Right lobe of liver (tissue), 6 donors: Measurements from ENCODE around the gene SLC26A3. TPM values are rescaled to one million over a fixed set of nuclear protein-coding genes. Genes with fewer than 3 reads are reported as not detected.

ENCODE experiments used
- ATAC-seq, 4 donors: fragments of 200-7000 bp; cut with Tn5 transposase; one replicate each; pipeline ENCODE4 v1.9.1; 2020; ENCODE audit warnings: mild to moderate bottlenecking in 4 of 4, moderate library complexity in 4 of 4
- DNase-seq, 3 donors: peaks; one replicate each; pipeline ENCODE4 v3.0.0-alpha.2; 2020
- H3K27ac ChIP-seq, 3 donors: fragments of 200-600 bp; one replicate each; pipeline ENCODE4 v1.8.0; 2022
- H3K27me3 ChIP-seq, 2 donors: fragments of 200-600 bp; one replicate each; pipeline ENCODE4 v1.8.0; 2022
- H3K36me3 ChIP-seq, 4 donors: fragments of 200-600 bp; sonication (generic) in 1 of 4; one replicate each; pipeline versions ENCODE4 v1.5.1 to v1.8.0; 2017 to 2022; ENCODE audit warnings: control low read depth in 1 of 4
- H3K4me1 ChIP-seq, 4 donors: fragments of 200-600 bp; sonication (generic) in 1 of 4; one replicate each; pipeline versions ENCODE4 v1.5.1 to v1.8.0; 2017 to 2022; ENCODE audit warnings: control low read depth in 1 of 4
- H3K4me3 ChIP-seq, 3 donors: fragments of 200-600 bp; one replicate each; pipeline ENCODE4 v1.8.0; 2022
- H3K9me3 ChIP-seq, 4 donors: fragments of 200-600 bp; sonication (generic) in 1 of 4; one replicate each; pipeline versions ENCODE4 v1.5.1 to v1.8.0; 2017 to 2022; ENCODE audit warnings: control low read depth in 1 of 4
- POLR2A ChIP-seq: fragments of 450-650 bp; IDR thresholded peaks from one replicate; pipeline ENCODE4 v1.6.1; 2017; ENCODE audit warnings: antibody characterized with exemption, mild to moderate bottlenecking
- WGBS: methylation state at CpG from one replicate; pipeline ENCODE4 v1.1.6; 2018; ENCODE audit warnings: low coverage, low lambda C conversion rate; ENCODE audit not compliant: insufficient coverage; ENCODE audit errors: missing lambda C conversion rate; 5-methylcytosine and 5-hydroxymethylcytosine counted together
- intact Hi-C, 2 donors: fragments of 100-400 bp; cut with DNase I; formaldehyde crosslinking; loops; one replicate each; pipeline versions ENCODE4 v1.11.2 to v1.14.1; 2022
- total RNA-seq, 6 experiments: library from RNA; depleted of rRNA in 2 of 6; stranded (reverse); fragments of >200 nt in 2 of 6; fragmentation: NEBNext Ultra II Directional in 3 of 6; extraction: Animal tissue kit (Norgen Biotek cat#: 25700) in 3 of 6; gene quantifications; one replicate each; pipeline versions ENCODE4 v1.1.0 to v1.2.4, GENCODE V29; 2016 to 2023
- TF ChIP-seq, protein P1 (sequence below), 4 donors: fragments of 200-600 bp in 3 of 4; fragments of 450-650 bp in 1 of 4; IDR thresholded peaks; one replicate each; pipeline versions ENCODE4 v1.5.1 to v1.8.0; 2016 to 2022; ENCODE audit warnings: antibody characterized with exemption in 4 of 4, mild to moderate bottlenecking in 2 of 4
- donor health status: DM: no; HTN: yes; CAD: no.
- donor health status: DM: no; HTN: no; CAD: no.
- donor health status: DM: no; HTN: no; CAD: no.
- donor health status: DM: no; HTN: yes; CAD: no.
- donor health status: DM: no; HTN: yes; CAD: no.

Gene SLC26A3
- total RNA-seq, 6 experiments from 2014 or later: 0.15 to 2.8 (median 1.5) TPM; not detected in 2

GRCh38 chr7:107799647-107800264 lies 3.3 kb downstream of the SLC26A3 start:
- DNase-seq (no peak), ATAC-seq (peak; percentile 75 to 84 (median 79))
- no peaks in the 10 kb centered on the region for H3K9me3 ChIP-seq
- intact Hi-C loops: no loop called here
- 43% methylated on average over 6 of the region's 6 CpGs for WGBS
- no peaks in the 10 kb centered on the region for H3K36me3 ChIP-seq
- H3K4me1 ChIP-seq: peaks cover 0 to 11% (median 0%) of the 10 kb centered on the region in 4 donors
- H3K4me3 ChIP-seq: no peak overlapping the region
- H3K27me3 ChIP-seq: no peaks in the 10 kb centered on the region
- TF ChIP-seq, protein P1, sequence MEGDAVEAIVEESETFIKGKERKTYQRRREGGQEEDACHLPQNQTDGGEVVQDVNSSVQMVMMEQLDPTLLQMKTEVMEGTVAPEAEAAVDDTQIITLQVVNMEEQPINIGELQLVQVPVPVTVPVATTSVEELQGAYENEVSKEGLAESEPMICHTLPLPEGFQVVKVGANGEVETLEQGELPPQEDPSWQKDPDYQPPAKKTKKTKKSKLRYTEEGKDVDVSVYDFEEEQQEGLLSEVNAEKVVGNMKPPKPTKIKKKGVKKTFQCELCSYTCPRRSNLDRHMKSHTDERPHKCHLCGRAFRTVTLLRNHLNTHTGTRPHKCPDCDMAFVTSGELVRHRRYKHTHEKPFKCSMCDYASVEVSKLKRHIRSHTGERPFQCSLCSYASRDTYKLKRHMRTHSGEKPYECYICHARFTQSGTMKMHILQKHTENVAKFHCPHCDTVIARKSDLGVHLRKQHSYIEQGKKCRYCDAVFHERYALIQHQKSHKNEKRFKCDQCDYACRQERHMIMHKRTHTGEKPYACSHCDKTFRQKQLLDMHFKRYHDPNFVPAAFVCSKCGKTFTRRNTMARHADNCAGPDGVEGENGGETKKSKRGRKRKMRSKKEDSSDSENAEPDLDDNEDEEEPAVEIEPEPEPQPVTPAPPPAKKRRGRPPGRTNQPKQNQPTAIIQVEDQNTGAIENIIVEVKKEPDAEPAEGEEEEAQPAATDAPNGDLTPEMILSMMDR (IDR thresholded peaks at IDR 0.05): no peak
- TF ChIP-seq POLR2A: no peak
- no peak overlapping the region for H3K27ac ChIP-seq

GRCh38 chr7:107792364-107792763 lies 10.7 kb downstream of the SLC26A3 start:
- WGBS: 89% methylated on average over 6 of the region's 6 CpGs
- ATAC-seq: no peak
- Histone ChIP-seq H3K4me1 (no peaks in the 10 kb centered on the region), H3K4me3 (no peak overlapping the region), H3K27me3 (no peaks in the 10 kb centered on the region), H3K27ac (no peak overlapping the region), H3K36me3 (no peaks in the 10 kb centered on the region), H3K9me3 (no peaks in the 10 kb centered on the region)
- intact Hi-C loops: no loop called here
- DNase-seq: no peak
- TF ChIP-seq, protein P1 (IDR thresholded peaks at IDR 0.05): no peak
- no peak for TF ChIP-seq POLR2A

DNA sequence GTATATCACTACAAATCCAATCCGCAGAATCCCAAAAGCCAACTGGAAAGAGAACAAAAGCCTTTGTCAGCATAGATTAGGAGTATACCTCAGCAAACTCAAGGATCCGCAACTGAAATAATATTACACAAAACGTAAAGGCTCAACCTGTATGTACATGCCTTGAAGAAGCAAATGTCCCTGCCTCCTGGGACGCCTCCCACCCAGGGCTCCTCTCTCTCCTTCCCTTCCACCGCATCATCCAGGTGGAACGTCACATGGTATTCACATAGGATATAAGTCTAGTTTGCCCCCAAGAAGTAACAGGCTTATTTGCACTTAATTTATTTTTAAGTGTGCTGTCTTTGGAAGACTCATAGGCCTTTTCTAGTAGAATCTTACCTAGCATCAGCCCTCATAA lies 13.4 kb downstream of the SLC26A3 start:
- H3K27ac ChIP-seq: no peak overlapping the region

DNA sequence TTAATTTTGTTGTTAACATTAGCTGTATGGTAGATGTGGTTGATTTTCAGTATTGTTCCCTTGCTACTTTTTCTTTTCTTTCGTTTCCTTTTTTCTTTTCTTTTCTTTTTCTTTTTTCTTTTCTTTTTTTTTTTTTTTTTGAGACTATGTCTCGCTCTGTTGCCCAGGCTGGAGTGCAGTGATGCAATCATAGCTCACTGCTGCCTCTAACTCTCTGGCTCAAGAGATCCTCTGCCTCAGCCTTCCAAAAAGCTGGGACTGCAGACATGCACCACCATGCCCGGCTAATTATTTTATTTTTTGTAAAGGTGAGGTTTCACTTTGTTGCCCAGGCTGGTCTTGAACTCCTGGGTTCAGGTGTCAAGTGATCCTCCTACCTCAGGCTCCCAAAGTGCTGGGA lies 14.4 kb downstream of the SLC26A3 start:
- DNase-seq: no peak
- no peak for TF ChIP-seq POLR2A
- TF ChIP-seq, protein P1 (IDR thresholded peaks at IDR 0.05): no peak
- no peaks in the 10 kb centered on the region for H3K4me1 ChIP-seq
- no peak for ATAC-seq
- H3K27me3 ChIP-seq: no peaks in the 10 kb centered on the region
- 67% methylated on average over 3 of the region's 3 CpGs for WGBS
- H3K36me3 ChIP-seq: no peaks in the 10 kb centered on the region
- no peak overlapping the region for H3K4me3 ChIP-seq
- intact Hi-C loops: no loop called here
- H3K27ac ChIP-seq: no peak overlapping the region
- H3K9me3 ChIP-seq: no peaks in the 10 kb centered on the region

More for the DNA sequence above, 13.4 kb downstream of the SLC26A3 start:
- Histone ChIP-seq H3K9me3 (no peaks in the 10 kb centered on the region), H3K36me3 (no peaks in the 10 kb centered on the region), H3K4me3 (no peak overlapping the region), H3K4me1 (no peaks in the 10 kb centered on the region), H3K27me3 (no peaks in the 10 kb centered on the region)
- intact Hi-C loops: no loop called here
- no peak for DNase-seq
- no peak for TF ChIP-seq POLR2A
- TF ChIP-seq, protein P1 (IDR thresholded peaks at IDR 0.05): no peak
- ATAC-seq: no peak
- 78% methylated on average over 5 of the region's 6 CpGs for WGBS
